UCSD-AML1 (cell line): ENCODE measurements around the gene TMEM119.
A peak's percentile ranks its signal among the peaks of the same experiment; 100 is the strongest.

Experiments
- DNase-seq: peaks from one replicate; lab custom pipeline; 2025; ENCODE audit not compliant: unreplicated experiment; lab: John Stamatoyannopoulos, UW

Gene TMEM119, protein sequence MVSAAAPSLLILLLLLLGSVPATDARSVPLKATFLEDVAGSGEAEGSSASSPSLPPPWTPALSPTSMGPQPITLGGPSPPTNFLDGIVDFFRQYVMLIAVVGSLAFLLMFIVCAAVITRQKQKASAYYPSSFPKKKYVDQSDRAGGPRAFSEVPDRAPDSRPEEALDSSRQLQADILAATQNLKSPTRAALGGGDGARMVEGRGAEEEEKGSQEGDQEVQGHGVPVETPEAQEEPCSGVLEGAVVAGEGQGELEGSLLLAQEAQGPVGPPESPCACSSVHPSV

GRCh38 chr12:108597559-108598471 lies at the start of gene TMEM119:
Gene TMEM119, minus strand, starts transcription at chr12:108598084. Its CDS starts 5,701 bp downstream, at chr12:108592383.
- DNase-seq = no peak

- no peak for DNase-seq
Observed at GRCh38 chr12:108646600-108647579, 49.0 kb upstream of the TMEM119 start.

DNA sequence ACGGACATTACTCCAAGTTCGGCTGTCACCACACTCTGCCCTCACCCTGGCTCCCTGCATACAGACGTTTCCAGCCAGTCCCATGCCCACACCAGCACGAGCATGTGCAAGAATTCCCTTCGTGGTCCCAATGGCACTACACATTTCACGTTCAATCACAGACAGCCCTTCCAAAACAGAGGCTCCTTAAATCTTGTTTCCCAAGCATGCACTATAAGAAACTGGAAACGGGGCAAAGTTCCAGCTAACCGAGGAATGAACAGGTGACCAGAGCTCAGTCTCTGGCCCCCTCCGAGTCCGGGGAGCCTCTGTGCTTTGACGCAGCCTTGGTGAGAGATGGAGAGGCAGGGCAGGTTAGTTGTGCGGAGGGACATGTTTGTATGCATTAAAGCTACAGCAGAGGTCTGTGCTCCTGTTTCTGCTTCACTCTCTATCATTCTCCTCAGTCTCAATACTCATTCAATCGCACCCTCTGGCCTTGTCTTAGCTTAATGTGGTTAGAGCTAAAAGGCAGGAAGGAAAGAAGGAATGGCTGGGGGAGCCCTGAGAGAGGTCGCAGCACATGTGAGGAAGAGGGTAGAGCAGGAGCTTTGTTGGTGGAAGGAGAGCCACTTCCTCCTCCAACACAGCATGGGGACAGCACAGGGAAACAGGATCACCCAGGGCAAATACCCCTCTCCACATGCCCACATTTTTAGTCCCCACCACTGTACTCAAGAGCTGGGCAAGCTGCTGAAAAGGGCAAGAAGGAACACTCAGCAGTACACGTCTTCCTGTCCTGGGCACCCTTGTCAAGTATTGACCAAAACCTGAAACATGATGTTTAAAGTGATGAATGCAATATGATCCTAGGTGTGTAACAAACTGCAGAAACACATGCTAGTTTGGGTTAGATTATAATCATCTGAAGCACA lies 48.1 kb upstream of the TMEM119 start:
- peak; percentile 37 for DNase-seq

- no peak for DNase-seq
Observed at GRCh38 chr12:108644811-108645120, 46.9 kb upstream of the TMEM119 start.

DNA sequence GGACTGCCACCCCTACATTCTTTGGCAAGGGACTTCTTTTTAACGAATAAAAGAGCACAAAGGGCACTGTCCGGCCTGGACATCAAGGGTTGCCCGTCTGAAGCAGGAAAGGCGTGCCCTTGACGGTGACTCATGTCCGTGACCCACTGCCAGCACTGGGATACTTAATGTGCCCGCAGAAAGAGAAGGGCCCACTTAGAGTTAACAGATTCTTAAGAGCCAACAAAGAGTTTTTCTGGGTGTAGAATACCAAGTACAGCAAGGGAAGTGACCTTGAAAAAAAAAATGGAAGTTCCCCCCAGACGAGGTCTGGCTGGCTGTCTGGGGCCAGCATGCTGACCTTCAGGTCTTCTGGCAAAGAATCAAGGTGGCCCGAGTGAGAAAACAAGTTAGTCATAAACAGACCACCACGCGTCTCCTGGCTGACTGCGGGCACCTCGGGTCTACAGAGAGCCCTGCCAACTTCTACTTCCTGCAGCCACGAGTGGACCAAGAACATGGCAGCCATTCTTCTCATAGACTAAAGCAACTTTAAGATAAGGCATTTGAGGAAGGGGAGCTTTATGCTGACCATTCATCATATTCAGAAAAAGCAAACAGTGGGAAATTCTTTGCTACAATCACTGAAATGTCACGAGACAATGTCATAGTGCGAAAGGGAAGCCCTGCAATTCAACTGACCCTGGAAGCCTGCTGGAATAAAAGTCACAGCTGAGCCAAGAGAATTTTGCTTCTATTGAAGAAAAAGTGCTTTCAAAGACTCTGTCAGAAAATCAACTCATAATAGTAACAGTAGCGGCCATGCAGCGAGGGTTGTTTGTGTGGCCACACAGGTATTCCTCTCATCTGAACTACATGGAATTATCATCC lies 46.3 kb upstream of the TMEM119 start:
- DNase-seq = no peak

DNA sequence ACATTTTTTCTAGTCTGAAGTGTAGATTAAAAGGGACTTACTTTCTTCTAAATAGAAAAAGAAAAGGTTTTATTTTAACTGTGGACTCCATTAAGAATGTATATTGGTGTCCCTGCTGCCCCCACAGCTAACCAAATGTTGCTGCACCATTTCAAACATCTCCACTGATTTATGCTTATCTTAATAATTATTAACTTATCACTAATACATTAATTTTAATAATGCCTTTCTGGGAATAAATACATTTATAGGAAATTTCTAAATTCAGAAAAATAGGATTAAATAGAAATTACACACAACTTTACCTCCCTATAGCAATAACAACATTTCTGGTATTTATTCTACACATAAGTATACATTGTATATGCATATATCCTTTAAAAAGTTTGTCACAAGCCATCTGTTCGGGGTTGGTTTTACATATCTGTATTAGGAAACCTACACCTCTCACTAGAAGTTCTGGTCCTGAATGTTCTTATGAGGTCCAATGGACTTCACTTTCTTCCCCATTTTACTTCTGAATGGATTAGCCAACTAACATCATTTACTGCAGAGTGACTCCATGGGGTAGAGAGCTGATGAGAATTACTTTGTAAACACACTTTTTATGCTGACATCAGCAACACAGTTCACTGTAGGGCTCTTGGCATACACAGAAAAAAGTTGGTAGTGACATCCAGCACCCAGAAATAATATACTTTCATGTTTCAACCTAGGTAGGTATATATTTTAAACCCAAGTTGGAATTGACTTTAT lies 45.2 kb upstream of the TMEM119 start:
- DNase-seq = no peak

GRCh38 chr12:108642269-108642870 lies 44.5 kb upstream of the TMEM119 start:
- no peak for DNase-seq

DNA sequence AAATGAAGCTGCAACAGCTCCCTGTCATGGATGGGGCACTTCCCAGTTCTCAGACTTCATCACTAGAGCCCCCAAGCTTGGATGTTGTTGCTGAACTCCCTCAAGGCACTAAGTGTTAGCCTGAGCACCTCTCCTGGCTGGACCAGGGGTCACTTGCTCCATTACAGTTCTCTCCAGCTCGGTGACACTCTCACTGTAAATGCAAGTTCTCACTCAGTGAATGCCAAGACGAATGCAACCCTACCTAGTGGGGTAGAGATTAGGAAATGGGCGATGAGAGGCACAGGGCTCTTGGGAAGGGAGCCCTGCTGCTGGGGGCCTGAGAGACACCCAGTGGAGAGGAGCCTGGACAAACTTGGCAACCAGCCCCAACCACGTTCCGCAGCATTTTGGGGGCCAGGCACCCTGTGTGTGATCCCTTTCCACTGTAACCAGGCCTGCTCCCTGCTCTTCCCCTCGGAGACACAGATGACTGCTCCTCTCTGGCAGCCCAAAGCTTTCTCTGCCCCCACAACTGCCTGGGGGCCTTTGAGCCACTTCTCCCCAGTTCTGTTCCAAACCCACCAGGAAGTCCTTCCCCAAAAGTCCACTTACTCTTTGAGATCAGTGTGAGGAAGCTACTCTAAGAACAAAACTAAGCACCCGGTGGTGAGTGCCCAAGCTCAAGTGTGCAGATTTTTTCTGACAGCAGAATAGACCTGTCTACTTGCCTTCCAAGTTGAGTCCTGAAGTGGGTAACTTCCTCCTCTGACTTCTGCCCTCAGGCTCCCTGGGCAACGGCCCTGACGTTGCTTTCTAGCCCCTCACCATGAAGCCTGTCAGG lies 43.8 kb upstream of the TMEM119 start:
- DNase-seq = no peak

GRCh38 chr12:108640802-108641445 lies 43.0 kb upstream of the TMEM119 start:
- no peak for DNase-seq

GRCh38 chr12:108638997-108639822 lies 41.3 kb upstream of the TMEM119 start:
- DNase-seq = no peak

DNA sequence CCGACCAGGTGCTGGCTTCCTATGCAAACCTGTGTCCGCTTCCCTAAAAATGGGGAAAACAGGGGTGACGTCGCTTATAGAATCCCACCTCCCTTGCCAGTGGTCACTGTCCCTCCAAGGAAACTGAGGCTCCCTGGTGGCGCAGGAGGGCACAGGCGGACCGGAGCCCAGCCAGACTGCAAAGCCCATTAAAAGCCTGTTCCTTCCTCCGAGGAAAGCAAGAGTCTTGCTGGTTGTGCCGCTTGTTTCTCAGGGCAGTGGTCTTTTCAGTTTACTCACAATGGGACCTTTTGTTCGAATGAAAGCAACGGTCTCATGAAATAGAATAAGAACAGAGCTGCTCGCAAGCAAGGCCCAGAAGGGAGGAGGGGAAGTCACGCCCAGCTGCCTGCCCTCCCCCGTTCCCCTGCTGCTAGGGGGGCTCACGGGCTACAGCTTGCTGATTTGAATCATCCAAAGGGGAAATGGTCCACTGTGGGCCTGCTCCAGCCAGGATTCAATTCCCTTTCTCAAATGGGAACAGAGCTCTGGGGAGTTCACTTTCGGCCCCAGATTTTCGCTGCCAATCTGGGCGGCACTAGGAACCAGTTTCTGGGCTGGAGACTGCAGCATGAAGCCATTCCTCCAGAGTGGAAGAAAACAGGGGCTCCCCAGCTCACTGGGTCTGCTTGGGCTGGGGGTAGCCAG lies 40.4 kb upstream of the TMEM119 start:
- DNase-seq = no peak

DNA sequence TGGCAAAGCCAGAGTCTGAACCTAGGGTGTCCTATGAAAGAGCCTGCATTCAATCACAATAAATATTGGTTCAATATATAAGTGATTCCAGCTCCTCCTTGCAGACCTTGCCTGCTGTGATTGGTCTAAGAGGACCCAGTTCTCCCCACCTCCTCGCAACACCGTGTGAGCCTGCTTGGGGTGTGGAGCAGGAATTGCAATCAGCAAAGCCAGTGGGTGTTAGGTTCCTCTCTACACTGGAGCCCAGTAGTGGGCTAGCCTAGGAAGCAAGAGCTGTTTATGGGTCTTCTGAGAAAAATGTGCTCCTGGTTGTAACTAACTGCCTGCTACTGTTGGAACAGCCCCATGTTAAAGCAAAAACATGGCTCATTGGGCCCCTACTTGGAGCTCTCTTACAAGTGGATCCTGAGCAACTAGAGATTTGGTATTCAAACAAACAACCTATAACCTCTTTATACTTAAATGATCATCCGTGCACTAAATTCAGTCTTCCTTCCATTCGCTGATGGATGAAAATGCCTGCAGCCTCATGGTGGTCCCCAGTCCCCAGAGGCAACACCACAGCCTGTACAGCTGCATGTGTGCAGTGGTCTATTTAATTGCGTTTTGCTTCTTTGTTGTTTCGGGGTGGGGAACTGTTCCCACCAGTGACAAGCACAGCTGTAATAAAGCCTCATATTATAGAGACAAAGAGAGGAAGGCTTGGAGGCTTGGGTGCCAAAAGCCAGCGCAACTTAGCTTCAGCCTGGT lies 39.5 kb upstream of the TMEM119 start:
- no peak for DNase-seq

DNA sequence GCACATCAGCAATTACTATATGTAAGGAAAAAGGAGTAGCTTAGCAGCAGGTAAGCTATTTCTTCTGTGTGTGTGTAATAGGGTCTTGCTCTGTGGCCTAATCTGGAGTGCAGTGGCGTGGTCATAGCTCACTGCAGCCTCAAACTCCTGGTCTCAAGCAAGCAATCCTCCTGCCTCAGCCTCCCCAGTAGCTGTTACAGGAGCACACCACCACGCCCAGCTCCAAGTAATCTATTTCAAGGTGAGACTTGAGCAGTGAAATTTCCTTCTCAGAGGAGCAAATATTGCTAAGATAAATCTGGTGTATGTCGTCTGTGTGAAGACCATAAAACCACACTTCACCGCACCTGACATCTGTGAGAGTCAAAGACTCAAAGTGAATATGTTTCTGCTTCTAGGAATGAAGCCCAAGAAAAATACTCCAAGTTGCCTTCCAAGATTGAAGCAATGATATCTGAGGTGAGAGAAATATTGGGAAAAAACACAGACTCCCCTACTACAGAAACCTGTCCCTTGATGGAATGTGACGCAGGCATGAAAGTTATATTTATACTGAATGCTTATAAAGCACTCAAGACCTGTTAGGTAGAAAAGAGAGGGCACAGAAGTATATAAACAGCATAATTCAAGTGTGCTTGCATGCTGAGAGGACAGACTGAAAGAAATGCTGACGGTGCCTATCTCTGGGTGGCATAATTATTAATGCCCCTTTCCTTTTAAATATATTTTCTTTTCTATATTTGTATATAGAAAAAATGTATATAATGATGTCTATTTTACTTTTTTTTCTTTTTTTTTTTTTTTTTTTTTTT lies 38.3 kb upstream of the TMEM119 start:
- DNase-seq = no peak
